Keratinocyte (primary cell): ENCODE data around the gene MCEE.

Experiments
- CTCF ChIP-seq, 3 experiments: IDR thresholded peaks in 1 of 3; conservative IDR thresholded peaks in 1 of 3; optimal IDR thresholded peaks in 1 of 3; 2 replicates in 2 of 3; 3 replicates in 1 of 3; pipeline versions ENCODE3 to v1.5.1; 2011; ENCODE audit warnings: low read length in 3 of 3, mild to moderate bottlenecking in 3 of 3, moderate library complexity in 2 of 3, control low read depth in 1 of 3, inconsistent platforms in 1 of 3; ENCODE audit not compliant: insufficient read depth in 2 of 3; ENCODE audit errors: extremely low read depth in 1 of 3
- EZH2 ChIP-seq: IDR thresholded peaks from one replicate; pipeline ENCODE4 v1.6.1; 2012; ENCODE audit warnings: inconsistent platforms, mild to moderate bottlenecking, low read length, moderate library complexity

- no peak for TF ChIP-seq CTCF (optimal IDR thresholded peaks at IDR 0.05 in 1 of 3, IDR thresholded peaks at IDR 0.05 in 1 of 3, conservative IDR thresholded peaks at IDR 0.05 in 1 of 3; ENCODE audit: extremely low read depth in 1 of 3, insufficient read depth in 2 of 3, low read length in 3 of 3)
- TF ChIP-seq EZH2 = no peak
Measured at GRCh38 chr2:71073475-71073874, 56.6 kb downstream of the MCEE start.
